Endothelial cell of umbilical vein (primary cell): Measurements from ENCODE around the gene VIPR2. TPM values are rescaled to one million over a fixed set of nuclear protein-coding genes. Genes with fewer than 3 reads are reported as not detected.

ENCODE experiments used
- BruUV-seq: library from RNA; stranded (reverse); fragments of 400-500 nt; replicated peaks from 2 replicates; lab custom pipeline; 2021; lab: Mats Ljungman, UMichigan
- CTCF ChIA-PET: fragments of 300-600, 350-600 bp; sonication (Branson Sonifier 250); formaldehyde crosslinking; loops from one replicate; lab custom pipeline; 2021; ENCODE audit warnings: antibody characterized with exemption, inconsistent platforms; lab: Charles Lee
- POLR2A ChIA-PET: fragments of 300-600, 350-600 bp; sonication (Branson Sonifier 250); formaldehyde crosslinking; loops from one replicate; lab custom pipeline; 2021; ENCODE audit warnings: antibody characterized with exemption, inconsistent platforms; lab: Charles Lee
- DNase-seq: peaks from one replicate; pipeline ENCODE4 v3.0.0-alpha.2; 2011; ENCODE audit warnings: low read depth, low spot score
- FAIRE-seq: peaks from 2 replicates; lab custom pipeline; 2011; peaks lifted over from hg19 to GRCh38; lab: Jason Lieb, UNC
- H2AFZ ChIP-seq: 2 replicates; pipeline ENCODE4 v1.6.0; 2012; ENCODE audit warnings: low read depth, low read length, control low read depth, inconsistent platforms
- H3K27ac ChIP-seq: 2 replicates; pipeline ENCODE4 v1.5.1; 2011; ENCODE audit warnings: low read depth, mild to moderate bottlenecking, control low read depth, low read length, moderate library complexity; ENCODE audit not compliant: insufficient read depth
- H3K27me3 ChIP-seq, 2 experiments: 2 replicates each; pipeline versions ENCODE4 v1.6.0 to v1.6.1; 2011; ENCODE audit warnings: low read length in 2 of 2, mixed read lengths in 1 of 2; ENCODE audit not compliant: control insufficient read depth in 2 of 2, insufficient read depth in 2 of 2
- H3K36me3 ChIP-seq, 2 experiments: 2 replicates in 1 of 2; 3 replicates in 1 of 2; pipeline ENCODE4 v1.5.1; 2011; ENCODE audit warnings: low read length in 2 of 2, mild to moderate bottlenecking in 1 of 2, moderate library complexity in 1 of 2; ENCODE audit not compliant: control insufficient read depth in 2 of 2, insufficient read depth in 2 of 2; ENCODE audit errors: extremely low read depth in 1 of 2
- H3K4me1 ChIP-seq: 3 replicates; pipeline ENCODE4 v1.5.1; 2011; ENCODE audit warnings: mild to moderate bottlenecking, low read length; ENCODE audit not compliant: control insufficient read depth, insufficient read depth; ENCODE audit errors: extremely low read depth
- H3K4me2 ChIP-seq: 2 replicates; pipeline ENCODE4 v1.6.1; 2011; ENCODE audit warnings: low read length, control low read depth, mixed read lengths; ENCODE audit not compliant: insufficient read depth
- H3K4me3 ChIP-seq, 3 experiments: fragments of 200-600 bp in 1 of 3; sonication (generic), shearing (Covaris generic) in 1 of 3; replicated peaks in 1 of 3; 2 replicates each; pipeline ENCODE4 v1.5.1; 2011 to 2016; ENCODE audit warnings: control low read depth in 3 of 3, low read length in 3 of 3, mild to moderate bottlenecking in 2 of 3, inconsistent platforms in 1 of 3, low read depth in 1 of 3, moderate library complexity in 1 of 3; ENCODE audit not compliant: insufficient read depth in 1 of 3
- H3K79me2 ChIP-seq: 2 replicates; pipeline ENCODE4 v1.6.0; 2012; ENCODE audit warnings: low read length, inconsistent platforms; ENCODE audit not compliant: control insufficient read depth, insufficient read depth
- H3K9ac ChIP-seq: replicated peaks from 2 replicates; pipeline ENCODE3; 2011; ENCODE audit warnings: low read length, control low read depth; ENCODE audit not compliant: insufficient read depth; ENCODE audit errors: extremely low read depth
- H3K9me1 ChIP-seq: replicated peaks from 3 replicates; pipeline ENCODE4 v1.6.0; 2011; ENCODE audit warnings: mild to moderate bottlenecking, low read length; ENCODE audit not compliant: control insufficient read depth, insufficient read depth; ENCODE audit errors: extremely low read depth
- H3K9me3 ChIP-seq: replicated peaks from 2 replicates; pipeline ENCODE4 v1.5.1; 2012; ENCODE audit warnings: low read length, inconsistent platforms; ENCODE audit not compliant: control insufficient read depth, insufficient read depth
- H4K20me1 ChIP-seq: replicated peaks from 2 replicates; pipeline ENCODE3; 2011; ENCODE audit warnings: mild to moderate bottlenecking, low read length; ENCODE audit not compliant: control insufficient read depth, insufficient read depth; ENCODE audit errors: extremely low read depth
- EZH2 ChIP-seq: IDR thresholded peaks from 2 replicates; pipeline ENCODE4 v1.6.1; 2012; ENCODE audit warnings: borderline replicate concordance, low read depth, mild to moderate bottlenecking, moderate library complexity, low read length, inconsistent platforms; ENCODE audit not compliant: severe bottlenecking
- FOS ChIP-seq: IDR thresholded peaks from 2 replicates; pipeline ENCODE4 v1.6.1; 2011; ENCODE audit warnings: mild to moderate bottlenecking, low read length, moderate library complexity, borderline replicate concordance; ENCODE audit not compliant: insufficient read depth
- JUN ChIP-seq: IDR thresholded peaks from 2 replicates; pipeline ENCODE4 v1.6.1; 2011; ENCODE audit warnings: borderline replicate concordance, low read depth; ENCODE audit not compliant: insufficient read length, insufficient read depth
- POLR2AphosphoS5 ChIP-seq: IDR thresholded peaks from 2 replicates; pipeline ENCODE4 v1.6.1; 2012; ENCODE audit warnings: low read depth, mild to moderate bottlenecking, control low read depth, low read length, moderate library complexity; ENCODE audit not compliant: insufficient read depth
- dilution Hi-C: fragments of 300-500 bp; cut with MboI; formaldehyde crosslinking; loops from one replicate; pipeline ENCODE4 v1.15.0; 2019; ENCODE audit warnings: low sequenced_read_pairs; ENCODE audit not compliant: extremely low pct_ligation_motif_present
- intact Hi-C: fragments of 100-400 bp; cut with micrococcal nuclease; formaldehyde crosslinking; loops from one replicate; pipeline ENCODE4 v1.10.0; 2022
- polyA plus RNA-seq, 4 experiments: library from polyadenylated mRNA; depleted of rRNA in 3 of 4; stranded (reverse) in 3 of 4; unstranded in 1 of 4; fragments of >200 nt; gene quantifications; 2 replicates each; pipeline versions ENCODE4 v1.2.1 to v1.2.3, GENCODE V29; 2011 to 2012; ENCODE audit warnings: missing spikeins in 1 of 4
- total RNA-seq: library from RNA; stranded (reverse); gene quantifications from 2 replicates; pipeline ENCODE4 v1.2.3, GENCODE V29; 2021
- TF ChIP-seq, protein P1 (sequence below): IDR thresholded peaks from 2 replicates; pipeline ENCODE4 v1.6.1; 2011; ENCODE audit not compliant: insufficient read depth, insufficient read length
- TF ChIP-seq, protein P2 (sequence below), 2 donors: IDR thresholded peaks; 1 replicate in 1 of 2; 2 replicates in 1 of 2; pipeline ENCODE4 v1.5.1; 2011; ENCODE audit warnings: low read length in 2 of 2, mild to moderate bottlenecking in 2 of 2, moderate library complexity in 2 of 2, control low read depth in 1 of 2, inconsistent platforms in 1 of 2, low read depth in 1 of 2; ENCODE audit not compliant: insufficient read depth in 1 of 2; ENCODE audit errors: extremely low read depth in 1 of 2

VIPR2 gene
- total and polyA plus RNA-seq, 2 donors (not counting 3 experiments of a cell fraction or from before 2014, with no cell fraction given), result not detected

DNA sequence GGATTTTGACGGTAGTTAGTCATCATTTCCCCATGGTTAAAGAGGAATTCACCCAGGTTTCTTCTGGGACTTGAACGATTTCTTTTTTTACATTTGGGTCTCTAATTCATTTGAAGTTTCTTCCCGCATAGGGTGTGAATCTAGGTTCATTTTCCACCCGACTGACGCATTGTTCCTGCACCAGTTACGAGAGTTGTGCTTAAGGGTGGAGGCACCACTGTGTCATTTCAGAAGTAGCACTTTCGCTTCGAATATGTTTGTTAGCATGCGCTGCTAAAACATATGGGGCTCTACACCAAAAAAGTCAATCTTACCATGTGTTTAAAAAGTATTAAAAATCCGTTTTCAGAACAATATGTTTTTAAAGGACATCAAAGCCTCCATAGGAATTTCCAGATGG lies 140.3 kb downstream of the VIPR2 start:
- DNase-seq (no peak), FAIRE-seq (no peak)
- ChIA-PET POLR2A (no interaction called here), CTCF (no interaction called here)
- Histone ChIP-seq H3K27ac (no peak overlapping the region), H3K9ac (no peak overlapping the region), H3K4me1 (no peaks in the 10 kb centered on the region), H3K9me1 (no peaks in the 10 kb centered on the region), H3K79me2 (no peaks in the 10 kb centered on the region), H3K27me3 (no peaks in the 10 kb centered on the region), H3K9me3 (peaks cover 2% of the 10 kb centered on the region), H3K36me3 (no peaks in the 10 kb centered on the region), H2AFZ (no peak overlapping the region), H3K4me3 (no peak overlapping the region), H3K4me2 (no peak overlapping the region), H4K20me1 (no peaks in the 10 kb centered on the region)
- intact Hi-C loops (no loop called here), dilution Hi-C loops (no loop called here)
- BruUV-seq, result no TSS peak
- TF ChIP-seq EZH2 (no peak), FOS (no peak), JUN (no peak), POLR2AphosphoS5 (no peak)
- TF ChIP-seq, protein P1, sequence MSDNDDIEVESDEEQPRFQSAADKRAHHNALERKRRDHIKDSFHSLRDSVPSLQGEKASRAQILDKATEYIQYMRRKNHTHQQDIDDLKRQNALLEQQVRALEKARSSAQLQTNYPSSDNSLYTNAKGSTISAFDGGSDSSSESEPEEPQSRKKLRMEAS, result no peak
- TF ChIP-seq, protein P2, sequence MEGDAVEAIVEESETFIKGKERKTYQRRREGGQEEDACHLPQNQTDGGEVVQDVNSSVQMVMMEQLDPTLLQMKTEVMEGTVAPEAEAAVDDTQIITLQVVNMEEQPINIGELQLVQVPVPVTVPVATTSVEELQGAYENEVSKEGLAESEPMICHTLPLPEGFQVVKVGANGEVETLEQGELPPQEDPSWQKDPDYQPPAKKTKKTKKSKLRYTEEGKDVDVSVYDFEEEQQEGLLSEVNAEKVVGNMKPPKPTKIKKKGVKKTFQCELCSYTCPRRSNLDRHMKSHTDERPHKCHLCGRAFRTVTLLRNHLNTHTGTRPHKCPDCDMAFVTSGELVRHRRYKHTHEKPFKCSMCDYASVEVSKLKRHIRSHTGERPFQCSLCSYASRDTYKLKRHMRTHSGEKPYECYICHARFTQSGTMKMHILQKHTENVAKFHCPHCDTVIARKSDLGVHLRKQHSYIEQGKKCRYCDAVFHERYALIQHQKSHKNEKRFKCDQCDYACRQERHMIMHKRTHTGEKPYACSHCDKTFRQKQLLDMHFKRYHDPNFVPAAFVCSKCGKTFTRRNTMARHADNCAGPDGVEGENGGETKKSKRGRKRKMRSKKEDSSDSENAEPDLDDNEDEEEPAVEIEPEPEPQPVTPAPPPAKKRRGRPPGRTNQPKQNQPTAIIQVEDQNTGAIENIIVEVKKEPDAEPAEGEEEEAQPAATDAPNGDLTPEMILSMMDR (IDR thresholded peaks at IDR 0.05; ENCODE audit: extremely low read depth in 1 of 2, insufficient read depth in 1 of 2, low read depth in 1 of 2, low read length in 2 of 2), result no peak
